ENCODE measurements around the gene CHSY3.

CHSY3 gene

DNA sequence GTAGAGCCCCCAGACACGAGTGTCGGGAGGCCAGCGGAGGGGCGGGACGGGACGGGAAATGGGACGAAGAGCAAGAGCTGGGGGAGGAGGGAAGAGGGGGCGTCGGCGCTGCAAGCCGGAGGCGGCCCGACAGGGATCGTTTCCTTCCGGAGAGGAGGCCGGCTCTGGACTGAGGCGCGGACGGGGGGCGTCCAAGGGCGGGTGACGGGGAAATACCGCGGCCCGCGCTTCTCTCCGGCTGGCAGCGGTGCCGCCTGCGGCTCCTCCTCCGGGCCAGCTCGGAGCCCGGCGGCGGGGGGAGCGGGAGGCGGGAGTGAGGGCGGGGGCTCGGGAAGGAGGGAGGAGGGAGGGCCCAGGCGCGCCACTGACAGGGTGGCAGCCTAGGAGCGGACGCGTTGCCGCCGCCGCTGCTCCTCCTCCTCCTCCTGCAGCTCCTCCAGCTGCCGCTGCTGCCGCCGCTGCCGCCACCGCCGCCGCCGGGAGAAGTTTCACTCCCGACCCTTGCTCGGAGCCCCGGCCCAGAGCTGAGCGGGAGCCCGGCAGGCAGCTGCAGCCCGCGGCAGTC, at the start of gene CHSY3:
CHSY3 (plus strand) TSS at position 364 of the 565 bp plus-strand sequence.
- H3K9me3 ChIP-seq (ENCODE audit: insufficient read depth, low read length) = no peaks in the 10 kb centered on the region
- no peaks in the 10 kb centered on the region for H3K36me3 ChIP-seq (ENCODE audit: insufficient read depth, insufficient read length, low read length)
- H3K4me1 ChIP-seq (ENCODE audit: insufficient read depth, insufficient read length) = no peaks in the 10 kb centered on the region
- DNase-seq (ENCODE audit: low read depth, low spot score) = peak; percentile 47
- no peak for TF ChIP-seq YY1 (IDR thresholded peaks at IDR 0.05; ENCODE audit: insufficient read depth, insufficient read length)
- TF ChIP-seq SUZ12 (IDR thresholded peaks at IDR 0.05; ENCODE audit: extremely low read depth, insufficient read depth, insufficient read length) = no peak
- TF ChIP-seq ZNF274 (IDR thresholded peaks at IDR 0.05; ENCODE audit: low read depth, low read length) = no peak
- H3K9ac ChIP-seq (ENCODE audit: insufficient read length, low read depth) = peak within 1 kb of the TSS; percentile 74
- H3K27me3 ChIP-seq (ENCODE audit: insufficient read depth, insufficient read length) = peaks cover 43% of the 10 kb centered on the region
- peak within 1 kb of the TSS; percentile 60 for H3K4me3 ChIP-seq (ENCODE audit: insufficient read length, low read depth)

DNA sequence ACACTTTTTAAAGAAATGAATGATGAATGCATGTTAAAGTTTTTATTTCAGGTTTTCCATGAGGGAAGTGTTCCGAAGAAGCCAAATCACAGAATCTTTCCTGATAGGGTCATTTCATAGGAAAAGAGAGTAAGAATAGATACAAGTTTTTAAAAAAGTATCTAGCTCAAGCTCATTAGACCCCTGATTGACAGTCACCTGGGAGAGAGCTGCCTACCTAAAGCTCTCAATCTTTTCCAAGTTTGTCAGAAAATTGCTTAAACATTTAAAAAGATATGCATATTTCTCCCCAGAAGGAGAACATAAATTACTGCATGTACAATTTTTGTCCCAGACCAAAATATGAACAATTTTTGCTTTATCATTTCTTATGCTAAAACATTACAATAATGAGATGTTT, 47.9 kb upstream of the CHSY3 start:
- Histone ChIP-seq H3K4me1 (ENCODE audit: insufficient read depth, insufficient read length) (no peaks in the 10 kb centered on the region), H3K36me3 (ENCODE audit: insufficient read depth, insufficient read length, low read length) (no peaks in the 10 kb centered on the region), H3K9me3 (ENCODE audit: insufficient read depth, low read length) (no peaks in the 10 kb centered on the region), H3K4me3 (ENCODE audit: insufficient read length, low read depth) (no peak overlapping the region), H3K27me3 (ENCODE audit: insufficient read depth, insufficient read length) (no peaks in the 10 kb centered on the region), H3K9ac (ENCODE audit: insufficient read length, low read depth) (no peak overlapping the region)
- no peak for DNase-seq (ENCODE audit: low read depth, low spot score)
- TF ChIP-seq YY1 (IDR thresholded peaks at IDR 0.05; ENCODE audit: insufficient read depth, insufficient read length) (no peak), ZNF274 (IDR thresholded peaks at IDR 0.05; ENCODE audit: low read depth, low read length) (no peak), SUZ12 (IDR thresholded peaks at IDR 0.05; ENCODE audit: extremely low read depth, insufficient read depth, insufficient read length) (no peak)

DNA sequence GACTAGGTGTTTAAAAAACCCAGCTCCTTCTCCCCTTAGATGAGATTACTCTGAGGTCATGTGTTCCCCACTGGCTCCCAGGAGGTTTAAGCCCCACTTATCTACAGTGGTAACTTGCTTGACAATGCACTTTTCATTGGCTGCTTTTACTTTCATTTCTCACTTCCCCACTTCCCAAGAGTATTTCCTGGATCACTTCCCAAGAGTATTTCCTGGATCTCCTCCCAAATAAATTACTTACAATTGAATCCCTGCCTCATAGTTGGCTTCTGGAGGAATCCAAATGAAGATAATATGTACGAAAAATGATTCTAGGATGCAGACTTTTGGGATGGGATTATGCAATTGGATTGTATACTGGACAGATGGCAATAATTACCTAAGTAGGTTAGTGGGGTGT, 47.1 kb upstream of the CHSY3 start:
- no peaks in the 10 kb centered on the region for H3K9me3 ChIP-seq (ENCODE audit: insufficient read depth, low read length)
- no peak overlapping the region for H3K9ac ChIP-seq (ENCODE audit: insufficient read length, low read depth)
- no peaks in the 10 kb centered on the region for H3K4me1 ChIP-seq (ENCODE audit: insufficient read depth, insufficient read length)
- TF ChIP-seq SUZ12 (IDR thresholded peaks at IDR 0.05; ENCODE audit: extremely low read depth, insufficient read depth, insufficient read length) (no peak), YY1 (IDR thresholded peaks at IDR 0.05; ENCODE audit: insufficient read depth, insufficient read length) (no peak)
- no peak for DNase-seq (ENCODE audit: low read depth, low spot score)
- H3K27me3 ChIP-seq (ENCODE audit: insufficient read depth, insufficient read length) = no peaks in the 10 kb centered on the region
- no peaks in the 10 kb centered on the region for H3K36me3 ChIP-seq (ENCODE audit: insufficient read depth, insufficient read length, low read length)
- H3K4me3 ChIP-seq (ENCODE audit: insufficient read length, low read depth) = no peak overlapping the region

DNA sequence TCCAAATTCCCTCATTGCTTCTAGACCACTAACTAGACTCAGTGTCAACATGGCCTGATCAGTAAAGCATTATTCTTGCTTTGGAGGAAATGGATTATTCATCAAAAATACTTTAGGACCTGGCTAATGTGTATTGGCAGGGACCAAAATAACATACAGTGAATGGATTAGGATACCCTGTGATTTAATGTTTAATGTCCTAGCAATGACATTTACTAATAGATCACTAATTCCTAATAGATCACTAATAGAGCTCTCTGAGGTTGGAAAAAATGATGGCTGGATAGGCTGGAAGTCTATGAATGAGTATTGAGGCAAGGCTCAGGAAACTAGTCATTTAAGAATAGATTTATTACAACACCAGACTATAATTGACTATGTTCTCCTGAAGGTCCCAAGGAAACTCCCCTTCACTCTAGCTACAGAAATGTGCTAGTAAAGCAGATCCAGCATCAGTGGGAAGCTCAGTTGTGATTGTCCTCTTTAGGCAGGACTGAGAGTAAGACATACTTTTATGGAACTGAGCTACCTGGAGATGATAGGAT, 46.1 kb upstream of the CHSY3 start:
- no peak overlapping the region for H3K4me3 ChIP-seq (ENCODE audit: insufficient read length, low read depth)
- H3K9me3 ChIP-seq (ENCODE audit: insufficient read depth, low read length) = no peaks in the 10 kb centered on the region
- no peaks in the 10 kb centered on the region for H3K27me3 ChIP-seq (ENCODE audit: insufficient read depth, insufficient read length)
- TF ChIP-seq SUZ12 (IDR thresholded peaks at IDR 0.05; ENCODE audit: extremely low read depth, insufficient read depth, insufficient read length) = no peak
- TF ChIP-seq ZNF274 (IDR thresholded peaks at IDR 0.05; ENCODE audit: low read depth, low read length) = no peak
- no peak for TF ChIP-seq YY1 (IDR thresholded peaks at IDR 0.05; ENCODE audit: insufficient read depth, insufficient read length)
- H3K9ac ChIP-seq (ENCODE audit: insufficient read length, low read depth) = no peak overlapping the region
- no peak for DNase-seq (ENCODE audit: low read depth, low spot score)
- H3K36me3 ChIP-seq (ENCODE audit: insufficient read depth, insufficient read length, low read length) = no peaks in the 10 kb centered on the region
- no peaks in the 10 kb centered on the region for H3K4me1 ChIP-seq (ENCODE audit: insufficient read depth, insufficient read length)

DNA sequence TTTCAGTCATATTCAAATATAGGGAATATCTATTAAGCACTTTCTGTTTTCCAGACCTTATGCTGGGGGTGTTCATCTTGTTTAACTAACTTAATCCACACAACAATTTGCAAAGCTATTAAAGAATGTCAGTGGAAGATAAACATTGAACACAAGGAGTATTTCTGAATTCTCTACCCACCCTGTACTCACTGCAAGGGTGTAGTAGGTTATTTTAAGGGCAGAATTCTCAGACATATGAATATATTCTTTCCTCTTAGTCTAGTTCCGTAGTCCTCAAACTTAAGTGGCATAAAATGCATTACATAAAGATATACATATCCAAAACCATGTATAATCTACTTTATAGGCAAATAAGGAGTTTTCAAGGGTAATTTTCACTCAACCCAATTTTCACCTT, 19.9 kb upstream of the CHSY3 start:
- H3K4me1 ChIP-seq (ENCODE audit: insufficient read depth, insufficient read length) = no peaks in the 10 kb centered on the region
- no peak for DNase-seq (ENCODE audit: low read depth, low spot score)
- H3K4me3 ChIP-seq (ENCODE audit: insufficient read length, low read depth) = no peak overlapping the region
- H3K36me3 ChIP-seq (ENCODE audit: insufficient read depth, insufficient read length, low read length) = no peaks in the 10 kb centered on the region
- no peak for TF ChIP-seq ZNF274 (IDR thresholded peaks at IDR 0.05; ENCODE audit: low read depth, low read length)
- no peak for TF ChIP-seq YY1 (IDR thresholded peaks at IDR 0.05; ENCODE audit: insufficient read depth, insufficient read length)
- TF ChIP-seq SUZ12 (IDR thresholded peaks at IDR 0.05; ENCODE audit: extremely low read depth, insufficient read depth, insufficient read length) = no peak
- no peak overlapping the region for H3K9ac ChIP-seq (ENCODE audit: insufficient read length, low read depth)
- no peaks in the 10 kb centered on the region for H3K27me3 ChIP-seq (ENCODE audit: insufficient read depth, insufficient read length)
- H3K9me3 ChIP-seq (ENCODE audit: insufficient read depth, low read length) = no peaks in the 10 kb centered on the region

DNA sequence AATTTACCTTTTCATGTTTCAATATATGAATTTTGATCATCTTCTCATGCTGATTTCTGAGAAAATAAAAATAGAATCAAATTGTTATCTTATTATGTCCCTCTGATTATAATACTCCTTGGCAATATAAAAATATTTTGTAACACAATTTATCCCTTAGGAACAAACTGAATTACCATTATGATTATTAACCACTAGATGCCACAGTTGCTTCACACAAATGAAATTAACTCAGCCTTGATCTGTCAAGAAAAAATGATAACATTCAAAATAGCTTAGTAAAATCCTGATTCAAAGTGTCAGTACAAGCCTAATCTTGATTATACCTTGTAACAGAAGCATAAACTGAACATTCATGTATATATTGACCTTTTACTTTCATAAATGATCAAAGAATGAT, 4.8 kb upstream of the CHSY3 start:
- no peaks in the 10 kb centered on the region for H3K4me1 ChIP-seq (ENCODE audit: insufficient read depth, insufficient read length)
- no peak overlapping the region for H3K9ac ChIP-seq (ENCODE audit: insufficient read length, low read depth)
- peaks cover 13% of the 10 kb centered on the region for H3K27me3 ChIP-seq (ENCODE audit: insufficient read depth, insufficient read length)
- H3K9me3 ChIP-seq (ENCODE audit: insufficient read depth, low read length) = no peaks in the 10 kb centered on the region
- H3K36me3 ChIP-seq (ENCODE audit: insufficient read depth, insufficient read length, low read length) = no peaks in the 10 kb centered on the region
- no peak for TF ChIP-seq SUZ12 (IDR thresholded peaks at IDR 0.05; ENCODE audit: extremely low read depth, insufficient read depth, insufficient read length)
- DNase-seq (ENCODE audit: low read depth, low spot score) = no peak
- H3K4me3 ChIP-seq (ENCODE audit: insufficient read length, low read depth) = no peak overlapping the region

DNA sequence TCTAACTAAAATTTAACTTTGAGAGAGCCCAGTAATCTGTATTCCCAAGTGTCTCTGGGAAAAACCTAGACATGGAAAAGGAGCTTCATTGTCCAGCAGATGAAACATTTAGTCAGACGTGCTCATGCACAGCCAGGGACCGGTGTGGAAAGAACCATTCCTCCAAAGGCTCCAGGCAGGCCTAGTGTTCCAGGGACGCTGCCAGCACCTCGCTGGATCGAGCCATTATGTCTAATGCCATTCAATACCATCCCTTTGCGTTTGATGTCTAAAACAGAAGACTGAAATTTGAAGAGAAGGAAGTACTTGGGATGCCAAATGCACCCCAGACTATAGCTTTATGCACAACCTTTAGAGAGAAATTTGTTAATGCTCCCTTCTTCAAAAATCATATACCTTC, 1.4 kb upstream of the CHSY3 start:
- no peak overlapping the region for H3K9ac ChIP-seq (ENCODE audit: insufficient read length, low read depth)
- no peak overlapping the region for H3K4me3 ChIP-seq (ENCODE audit: insufficient read length, low read depth)
- no peak for TF ChIP-seq ZNF274 (IDR thresholded peaks at IDR 0.05; ENCODE audit: low read depth, low read length)
- TF ChIP-seq YY1 (IDR thresholded peaks at IDR 0.05; ENCODE audit: insufficient read depth, insufficient read length) = no peak
- TF ChIP-seq SUZ12 (IDR thresholded peaks at IDR 0.05; ENCODE audit: extremely low read depth, insufficient read depth, insufficient read length) = no peak
- no peaks in the 10 kb centered on the region for H3K9me3 ChIP-seq (ENCODE audit: insufficient read depth, low read length)
- H3K36me3 ChIP-seq (ENCODE audit: insufficient read depth, insufficient read length, low read length) = no peaks in the 10 kb centered on the region
- H3K27me3 ChIP-seq (ENCODE audit: insufficient read depth, insufficient read length) = peaks cover 43% of the 10 kb centered on the region
- DNase-seq (ENCODE audit: low read depth, low spot score) = no peak
- no peaks in the 10 kb centered on the region for H3K4me1 ChIP-seq (ENCODE audit: insufficient read depth, insufficient read length)

All from NT2/D1 (cell line).